SW480 (cell line): ENCODE data around the gene CES1.
"Not testable (repeated sequence)": the region's sequence is repeated elsewhere in the genome, so short reads cannot be mapped to it uniquely, and the experiment has no call there.

Experiments used
- DNase-seq: peaks from one replicate; pipeline ENCODE4 v3.0.0-alpha.2; 2016; ENCODE audit warnings: low spot score

CES1 gene

DNA sequence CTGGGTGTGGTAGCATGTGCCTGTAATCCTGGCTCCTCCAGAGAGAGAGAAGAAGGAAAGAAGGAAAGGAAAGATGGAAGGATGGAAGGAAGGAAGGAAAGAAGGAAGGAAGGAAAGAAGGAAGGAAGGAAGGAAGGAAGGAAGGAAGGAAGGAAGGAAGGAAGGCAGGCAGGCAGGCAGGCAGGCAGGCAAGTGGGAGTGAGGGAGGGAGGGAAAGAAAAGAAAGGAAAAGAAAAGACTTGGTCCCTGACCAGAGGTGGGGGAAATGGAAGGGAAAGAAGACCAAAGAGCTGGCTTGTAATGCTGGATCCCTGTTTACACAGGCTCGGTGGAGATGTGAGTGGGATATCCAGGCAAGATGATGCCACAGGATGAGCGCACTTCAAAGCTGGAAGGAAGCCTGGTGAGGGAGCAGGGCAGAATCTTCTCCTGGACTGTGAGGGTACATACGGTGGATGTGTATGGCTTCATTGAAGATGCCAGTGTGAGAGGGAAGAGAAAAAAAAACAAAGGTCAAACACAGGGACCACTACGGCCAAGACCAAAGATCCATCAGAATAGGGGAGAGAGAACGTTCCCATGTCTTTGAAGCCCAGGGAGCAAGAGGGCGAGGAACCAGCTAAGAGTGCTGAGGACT, 2.1 kb downstream of the CES1 start:
- no peak for DNase-seq

DNA sequence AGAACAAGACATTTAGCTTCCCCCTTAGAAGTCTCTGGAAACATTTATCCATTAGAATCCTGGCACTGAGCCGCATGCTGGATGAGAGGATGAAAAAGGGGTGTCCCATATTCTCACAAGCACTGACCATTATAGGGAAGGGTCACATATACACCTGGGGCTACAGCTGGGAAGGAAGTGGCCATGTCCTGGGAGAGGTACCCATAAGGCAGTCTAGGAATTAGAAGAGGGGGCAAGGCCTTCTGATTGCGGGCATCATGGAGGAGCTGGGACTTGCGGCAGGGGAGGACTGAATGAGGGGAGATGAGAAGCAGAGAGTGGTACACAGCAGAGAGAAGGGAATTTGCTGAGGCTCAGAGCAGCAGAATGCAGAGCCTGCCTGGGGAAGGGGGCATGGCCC, 3.7 kb downstream of the CES1 start:
- not testable (repeated sequence) for DNase-seq

DNA sequence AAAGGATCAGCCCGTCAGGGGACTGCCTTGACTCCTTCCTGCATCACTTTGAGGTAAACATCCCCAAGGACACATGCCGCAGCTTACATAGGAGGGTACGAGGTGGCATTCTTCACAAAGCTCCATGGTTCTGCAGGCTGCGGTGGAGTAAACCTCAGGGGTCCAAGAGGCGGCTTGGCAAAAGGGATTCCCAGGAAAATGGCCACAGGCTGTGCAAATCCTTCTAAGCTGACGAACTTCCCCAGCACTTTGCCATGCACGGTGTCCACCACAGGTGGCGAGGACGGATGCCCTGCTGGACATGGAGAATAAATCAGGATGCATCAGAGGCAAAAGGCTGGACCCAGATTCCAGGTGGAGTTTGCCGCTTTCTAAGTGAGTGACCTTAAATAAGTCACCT, 4.2 kb downstream of the CES1 start:
- DNase-seq = no peak

DNA sequence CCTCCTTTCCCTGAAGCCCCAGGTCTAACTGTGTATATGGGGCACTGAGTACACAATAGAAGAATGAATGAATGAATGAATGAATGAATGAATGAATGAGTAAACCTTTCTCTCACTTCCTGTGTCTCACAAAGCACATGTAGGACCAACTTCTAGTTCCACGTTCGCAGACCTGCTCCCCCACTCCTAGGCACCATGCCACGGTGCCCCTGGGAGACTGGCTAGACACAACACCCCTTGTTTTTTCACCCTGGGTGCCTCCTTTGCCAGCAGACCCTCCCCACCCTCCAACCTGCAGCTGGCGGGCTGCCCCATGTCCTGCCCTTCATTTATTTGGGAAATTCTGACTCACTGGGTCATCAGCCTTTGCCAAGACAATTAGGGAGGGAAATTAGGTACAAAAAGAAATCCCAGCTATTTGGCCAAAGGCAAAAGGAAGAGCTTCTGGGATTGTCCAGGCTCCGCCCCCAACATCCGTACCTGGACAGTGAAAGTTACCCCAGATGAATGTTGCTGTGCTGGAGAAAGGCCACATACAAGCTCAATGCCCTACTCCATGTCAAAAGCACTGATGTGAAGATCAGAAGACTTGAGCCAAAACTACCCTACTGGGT, 7.7 kb downstream of the CES1 start:
- no peak for DNase-seq

DNA sequence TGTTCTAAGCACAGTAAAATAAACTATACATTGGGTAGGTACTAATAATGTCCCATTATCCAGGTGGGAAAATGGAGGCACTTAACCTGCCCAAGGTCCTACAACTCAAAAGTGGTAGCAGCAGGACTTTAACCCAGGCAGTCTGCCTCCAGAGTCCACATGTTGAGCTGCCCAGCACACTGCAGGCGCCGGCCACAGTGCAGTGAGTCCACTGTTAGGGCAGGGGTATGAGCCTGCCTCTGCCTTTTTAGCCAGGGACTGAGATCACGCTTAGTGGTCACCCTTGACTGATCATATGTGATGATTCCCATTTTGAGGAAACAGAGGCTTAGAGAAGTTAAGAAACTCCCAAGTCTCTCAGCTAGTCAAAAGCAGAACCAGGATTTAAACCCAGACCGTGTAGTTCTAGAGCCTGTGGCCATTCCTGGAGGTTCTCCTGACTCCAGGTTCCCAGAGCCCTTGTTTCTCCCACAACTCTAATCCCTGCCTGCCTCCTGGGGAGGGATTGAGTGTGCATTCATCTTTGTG, 8.4 kb downstream of the CES1 start:
- DNase-seq = no peak

DNA sequence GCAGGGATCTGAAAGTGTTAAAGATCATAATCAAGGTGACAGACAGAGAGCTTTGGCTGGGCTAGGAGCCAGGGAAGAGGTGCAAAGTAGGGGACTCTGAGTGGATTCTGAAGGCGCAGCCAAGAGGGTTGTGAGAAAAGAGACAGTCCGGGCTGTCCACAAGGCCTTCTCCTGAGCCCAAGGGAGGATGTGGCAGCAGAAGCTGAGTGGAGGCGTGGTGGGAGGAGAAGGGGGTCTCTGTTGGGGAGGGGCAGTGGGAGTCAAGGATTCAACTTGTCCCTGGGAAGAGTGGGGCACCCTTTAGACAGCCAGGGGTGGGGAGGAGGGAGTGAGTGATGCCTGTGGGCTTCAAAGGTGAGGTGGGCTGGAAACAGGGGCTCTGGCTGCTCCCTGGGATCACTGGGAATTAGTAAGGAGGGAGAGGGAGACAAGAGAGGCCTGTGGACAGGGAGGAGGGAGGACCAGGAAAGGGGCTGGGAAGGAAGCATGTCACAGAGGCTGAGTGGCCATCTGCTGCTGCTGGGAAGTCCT, 10.6 kb downstream of the CES1 start:
- DNase-seq = no peak

DNA sequence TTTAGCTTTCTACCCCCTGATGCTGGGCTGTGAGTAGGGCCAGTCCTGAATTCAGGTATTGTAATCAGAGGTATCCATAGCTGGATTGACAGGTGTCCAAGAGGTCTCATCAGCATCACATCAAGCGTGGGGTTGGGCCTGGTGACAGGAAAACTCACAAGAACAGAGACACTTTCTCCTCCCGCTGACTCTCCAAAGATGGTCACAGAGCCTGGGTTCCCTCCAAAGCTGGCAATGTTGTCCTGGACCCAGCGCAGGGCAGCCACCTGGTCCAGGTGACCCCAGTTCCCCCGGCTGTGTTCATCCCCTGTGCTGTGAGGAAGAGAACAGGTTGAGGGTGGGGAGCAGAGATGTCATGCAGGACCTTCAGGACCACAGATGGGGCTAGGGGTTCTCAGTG, 11.7 kb downstream of the CES1 start:
- no peak for DNase-seq

DNA sequence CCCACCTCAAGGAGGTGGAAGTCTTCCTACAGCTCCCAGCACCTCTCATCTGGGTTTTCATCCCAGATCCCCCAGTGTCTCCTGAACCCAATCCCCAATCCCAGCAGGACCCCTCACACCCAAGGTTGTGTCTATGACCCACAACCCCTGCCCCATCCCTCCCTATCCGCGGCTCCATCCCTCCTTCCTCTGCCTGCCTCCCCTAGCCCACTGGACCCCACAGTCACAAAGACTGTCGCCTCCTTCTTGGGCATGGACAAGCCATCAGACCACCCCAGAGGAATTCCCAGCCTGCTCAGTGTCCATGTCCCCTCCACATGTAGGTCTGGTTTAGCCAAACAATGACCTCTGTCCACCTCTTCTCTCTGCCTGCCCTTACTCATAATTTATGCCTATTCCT, 12.3 kb downstream of the CES1 start:
- no peak for DNase-seq

DNA sequence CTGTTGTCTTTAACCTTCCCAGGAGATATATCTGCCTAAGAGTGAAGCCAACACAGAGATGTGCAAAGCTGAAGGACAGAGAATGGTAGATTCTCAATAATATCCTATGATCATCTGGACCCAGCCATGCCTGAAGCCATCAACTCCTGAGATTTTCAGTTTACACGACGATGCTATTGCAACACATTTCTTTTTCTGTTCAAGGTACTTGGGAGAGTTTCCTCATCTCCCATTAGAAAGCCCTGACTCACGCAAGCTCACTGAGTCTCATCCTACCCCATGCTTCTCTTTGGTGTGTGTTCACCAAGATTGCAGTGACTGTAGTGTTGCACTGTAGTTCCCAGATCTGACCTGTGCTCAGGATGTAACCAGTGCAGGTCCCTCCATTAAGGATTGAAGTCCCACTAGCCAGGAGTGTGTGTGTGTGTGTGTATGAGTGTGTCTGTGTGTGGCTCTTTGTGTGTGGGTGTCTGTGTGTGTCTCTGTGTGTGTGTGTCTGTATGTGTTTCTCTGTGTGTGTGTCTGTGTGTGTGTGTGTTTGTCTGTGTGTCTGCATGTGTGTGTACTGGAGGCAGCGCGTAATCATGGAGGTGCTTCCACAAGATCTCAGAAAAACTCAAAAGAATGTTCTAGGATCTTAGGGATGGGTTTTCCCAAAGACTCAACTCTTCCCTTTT, 15.5 kb downstream of the CES1 start:
- DNase-seq = no peak

DNA sequence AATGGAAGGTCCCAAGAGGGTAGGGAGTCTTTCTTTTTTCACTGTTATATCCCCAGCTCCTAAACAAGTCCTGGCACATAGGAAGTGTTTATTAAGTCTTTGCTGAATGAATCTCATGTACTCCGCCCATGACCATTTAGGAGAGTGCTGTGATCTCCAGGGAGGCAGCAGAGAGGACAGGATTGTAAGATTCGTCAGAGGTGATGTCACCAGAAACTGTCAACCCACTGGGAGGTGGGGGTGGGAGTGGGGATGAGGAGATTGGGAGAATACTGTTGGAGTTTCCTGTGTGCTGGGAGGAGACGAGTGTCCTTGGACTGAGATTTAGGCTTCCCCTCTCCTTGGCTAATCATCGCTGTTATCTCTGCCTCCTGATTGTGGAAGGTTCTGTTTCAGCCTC, 16.7 kb downstream of the CES1 start:
- DNase-seq = not testable (repeated sequence)

DNA sequence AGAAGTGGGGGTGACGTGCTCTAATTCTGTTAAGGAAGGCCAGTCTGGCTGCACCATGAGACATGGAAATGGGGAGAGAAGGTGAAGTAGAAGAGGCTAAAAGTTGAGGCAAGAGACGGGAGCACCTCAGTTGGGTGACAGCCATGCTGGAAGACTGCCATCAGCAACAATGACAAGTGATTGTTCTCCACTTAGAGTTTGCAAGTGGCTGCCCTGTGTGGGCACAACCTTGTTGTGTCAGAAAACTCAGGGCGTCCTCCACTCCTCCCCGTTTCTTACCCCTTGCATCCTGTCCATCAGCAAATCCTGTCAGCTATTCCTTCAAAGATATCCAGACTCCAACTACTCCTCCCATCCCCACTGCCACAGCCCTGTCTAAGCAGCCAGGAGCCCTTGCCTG, 17.6 kb downstream of the CES1 start:
- no peak for DNase-seq

DNA sequence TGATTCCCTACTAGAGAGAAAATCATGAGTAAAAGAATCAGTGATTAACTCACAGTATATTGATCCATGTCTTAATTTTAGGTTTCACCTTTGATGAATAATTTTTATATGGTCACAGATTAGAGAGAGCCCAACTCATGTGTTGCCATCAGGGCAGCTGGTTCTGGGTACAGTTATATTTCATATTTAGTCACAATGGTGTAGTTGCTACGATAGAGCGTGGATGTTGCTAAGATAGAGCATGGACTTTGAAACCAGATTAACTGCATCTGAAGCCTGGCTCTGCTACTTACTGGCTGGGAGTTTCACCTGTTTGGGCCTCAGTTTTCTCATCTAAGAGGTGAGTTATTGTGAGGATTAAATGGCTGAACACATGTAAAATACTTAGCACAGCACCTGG, 18.7 kb downstream of the CES1 start:
- not testable (repeated sequence) for DNase-seq

DNA sequence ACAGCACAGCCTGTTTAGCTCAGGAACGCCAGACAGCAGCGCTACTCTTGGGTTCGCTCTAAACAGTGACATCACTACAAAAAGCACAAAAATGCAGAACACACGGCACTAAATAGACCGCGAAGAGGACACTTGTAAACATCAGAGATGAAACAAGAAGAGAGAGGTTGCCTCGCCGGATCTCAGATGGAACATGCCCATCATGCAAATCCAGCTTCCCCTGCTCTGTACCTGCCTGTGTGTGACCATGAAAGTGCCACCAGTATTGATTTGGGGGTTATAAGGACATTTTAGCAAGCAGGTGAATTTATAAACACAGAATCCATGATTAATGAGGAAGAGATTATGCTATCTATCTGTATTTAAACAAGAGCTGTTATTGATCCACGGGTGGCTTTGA, 19.2 kb downstream of the CES1 start:
- not testable (repeated sequence) for DNase-seq

DNA sequence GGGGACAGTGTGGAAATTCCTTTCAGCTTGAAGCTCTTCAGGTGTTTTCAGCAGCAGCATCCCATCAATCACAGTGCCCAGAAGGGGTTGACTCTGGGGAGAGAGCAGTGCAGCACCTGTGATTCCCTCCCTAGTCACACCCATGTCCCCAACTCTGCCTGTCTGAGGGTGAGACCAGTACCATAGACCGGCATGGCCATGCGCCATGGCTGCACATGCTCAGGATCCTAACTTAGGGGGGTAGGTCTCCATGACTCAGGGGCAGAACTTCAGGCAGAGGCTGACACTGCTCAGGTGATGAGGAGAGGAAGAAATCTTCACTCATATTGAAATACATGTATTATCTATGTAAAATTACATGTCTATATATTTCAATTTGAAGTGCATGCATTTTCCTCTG, 19.9 kb downstream of the CES1 start:
- DNase-seq = no peak

DNA sequence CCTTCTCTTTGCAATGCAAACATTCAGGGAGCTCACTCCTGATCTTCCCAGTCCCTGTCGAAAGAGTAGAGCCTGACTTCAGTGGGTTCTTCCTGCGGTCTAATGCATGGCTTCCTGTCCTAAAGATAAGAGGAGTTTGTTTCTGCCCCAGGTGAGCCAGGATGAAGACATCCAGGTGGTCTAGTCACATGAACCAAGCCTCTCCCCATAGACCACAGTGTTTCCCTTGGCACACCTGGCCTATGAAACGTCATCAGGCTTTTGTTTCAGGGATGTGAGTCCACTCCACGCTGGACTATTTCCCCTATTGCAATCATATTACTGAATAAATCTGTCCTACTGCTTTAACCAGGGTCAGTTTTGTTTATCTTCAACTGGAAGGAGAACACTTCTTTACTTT, 21.1 kb downstream of the CES1 start:
- no peak for DNase-seq

DNA sequence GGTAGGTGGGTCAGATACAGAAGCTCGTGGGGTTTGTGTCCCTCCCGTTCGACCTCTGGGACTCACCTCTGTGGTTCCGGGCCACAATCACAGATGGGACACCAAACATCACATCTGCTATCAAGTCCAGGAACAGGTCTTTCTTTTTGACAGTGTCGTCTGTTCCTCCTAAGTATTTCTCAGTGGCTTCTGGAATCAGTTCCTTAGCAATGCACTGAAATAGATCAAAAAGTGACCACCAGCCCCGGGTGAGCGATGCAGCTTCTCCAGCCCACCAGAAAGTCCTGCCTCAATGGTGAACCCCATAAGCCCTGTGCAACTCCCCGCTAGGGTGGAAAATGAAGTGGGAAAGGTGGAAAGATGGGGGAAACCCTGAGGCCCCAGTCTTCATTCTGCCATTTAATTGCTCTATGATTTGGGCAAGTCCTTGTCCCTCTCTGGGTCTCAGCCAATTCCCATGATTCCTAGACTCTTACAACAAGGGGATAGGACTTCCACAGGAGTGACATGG, 22.4 kb downstream of the CES1 start:
- DNase-seq = no peak

DNA sequence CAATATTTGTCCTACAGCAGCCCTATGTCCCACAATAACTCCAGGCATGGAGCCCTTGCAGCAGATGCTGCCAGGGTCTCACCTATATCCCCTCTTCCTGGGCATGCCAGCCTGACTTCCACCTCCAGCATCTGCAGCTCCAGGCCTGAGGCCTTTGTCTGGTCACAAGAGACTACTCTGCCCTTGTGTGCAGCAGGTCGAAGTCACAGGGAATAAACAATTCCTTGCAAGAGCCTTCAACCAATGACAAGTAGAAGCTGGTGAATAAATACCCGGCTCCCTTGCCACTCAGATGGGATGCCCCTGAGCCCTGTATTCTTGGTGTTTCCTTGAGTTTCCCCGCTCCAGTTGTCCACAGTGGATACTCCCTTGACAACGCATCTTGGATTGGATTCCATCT, 23.0 kb downstream of the CES1 start:
- DNase-seq = no peak

DNA sequence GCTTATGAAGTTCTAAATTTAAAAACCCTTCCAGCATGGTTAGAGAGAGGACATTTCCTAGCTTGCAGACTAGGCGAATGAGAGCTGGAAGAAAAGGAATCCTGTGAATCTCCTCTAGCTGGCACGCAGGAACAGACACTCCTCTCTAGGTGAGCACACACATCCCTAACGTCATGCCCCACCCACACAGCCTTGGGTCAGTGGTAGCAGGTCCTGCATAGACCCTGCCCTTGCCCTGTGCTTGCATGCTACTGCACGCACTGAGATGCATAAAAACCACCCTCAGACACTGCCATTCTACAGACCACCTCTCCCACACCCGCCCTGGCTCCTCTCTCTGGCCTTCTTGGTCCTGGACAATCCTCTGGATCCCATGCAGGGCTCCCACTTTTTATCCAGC, 23.5 kb downstream of the CES1 start:
- DNase-seq = no peak

DNA sequence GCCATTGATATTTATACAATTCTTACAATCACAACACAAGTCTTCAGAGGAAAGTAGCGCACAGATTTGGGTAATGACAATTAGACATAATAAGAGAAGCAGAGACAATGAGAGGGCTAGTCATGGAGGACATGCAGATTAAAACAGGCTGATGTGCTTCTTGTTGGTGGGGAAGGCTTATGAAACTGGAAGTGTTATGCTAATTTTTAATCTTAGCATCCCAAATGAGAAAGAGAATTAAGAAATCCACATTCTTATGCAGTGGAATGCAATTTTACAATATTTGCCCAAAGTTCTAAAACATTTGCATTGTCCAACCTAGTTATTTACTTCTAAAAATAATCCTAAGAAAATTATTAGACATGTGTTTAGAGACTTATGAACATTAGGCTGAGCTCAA, 24.6 kb downstream of the CES1 start:
- not testable (repeated sequence) for DNase-seq

DNA sequence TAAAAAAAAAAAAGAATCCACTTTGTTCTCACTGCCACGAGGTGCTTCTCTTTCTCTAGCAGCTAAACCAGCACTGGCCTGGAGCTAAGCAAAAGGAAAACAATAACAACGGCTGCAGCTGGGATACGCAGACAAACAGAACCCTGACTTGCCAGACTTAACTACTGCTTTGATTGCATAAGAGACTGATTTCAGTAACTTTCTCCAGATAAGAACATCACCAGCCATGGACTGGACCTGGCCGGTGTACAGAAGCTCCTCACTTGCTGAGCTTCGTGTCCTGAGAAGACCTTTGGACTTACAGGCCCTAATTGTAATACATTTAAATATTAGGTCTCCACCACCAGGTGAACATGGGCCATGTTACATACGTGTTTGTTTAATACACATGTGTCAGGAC, 27.8 kb downstream of the CES1 start:
- not testable (repeated sequence) for DNase-seq

DNA sequence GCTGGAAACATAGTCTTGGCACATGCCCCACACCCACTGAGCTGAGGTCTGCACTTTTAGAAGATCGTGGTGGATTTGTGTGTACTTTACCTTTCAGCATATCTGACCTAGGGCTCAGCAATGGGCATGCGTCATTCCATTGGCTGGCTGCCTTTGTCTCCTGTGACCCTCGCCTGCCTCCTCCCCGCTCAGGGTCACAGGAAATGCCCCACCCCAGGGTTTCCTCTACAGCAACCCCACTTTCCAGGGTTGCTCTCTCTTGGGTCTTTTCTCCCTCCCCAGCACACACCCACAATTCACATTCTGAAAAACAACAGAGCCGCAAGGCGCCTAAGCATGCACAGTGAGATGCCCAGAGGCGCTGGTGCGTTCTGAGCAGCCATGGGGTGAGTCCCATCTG, 29.2 kb downstream of the CES1 start:
- DNase-seq = not testable (repeated sequence)

DNA sequence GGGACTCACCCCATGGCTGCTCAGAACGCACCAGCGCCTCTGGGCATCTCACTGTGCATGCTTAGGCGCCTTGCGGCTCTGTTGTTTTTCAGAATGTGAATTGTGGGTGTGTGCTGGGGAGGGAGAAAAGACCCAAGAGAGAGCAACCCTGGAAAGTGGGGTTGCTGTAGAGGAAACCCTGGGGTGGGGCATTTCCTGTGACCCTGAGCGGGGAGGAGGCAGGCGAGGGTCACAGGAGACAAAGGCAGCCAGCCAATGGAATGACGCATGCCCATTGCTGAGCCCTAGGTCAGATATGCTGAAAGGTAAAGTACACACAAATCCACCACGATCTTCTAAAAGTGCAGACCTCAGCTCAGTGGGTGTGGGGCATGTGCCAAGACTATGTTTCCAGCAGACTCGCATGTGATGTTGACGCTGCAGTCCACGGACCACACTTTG, 39.9 kb downstream of the CES1 start:
- not testable (repeated sequence) for DNase-seq

DNA sequence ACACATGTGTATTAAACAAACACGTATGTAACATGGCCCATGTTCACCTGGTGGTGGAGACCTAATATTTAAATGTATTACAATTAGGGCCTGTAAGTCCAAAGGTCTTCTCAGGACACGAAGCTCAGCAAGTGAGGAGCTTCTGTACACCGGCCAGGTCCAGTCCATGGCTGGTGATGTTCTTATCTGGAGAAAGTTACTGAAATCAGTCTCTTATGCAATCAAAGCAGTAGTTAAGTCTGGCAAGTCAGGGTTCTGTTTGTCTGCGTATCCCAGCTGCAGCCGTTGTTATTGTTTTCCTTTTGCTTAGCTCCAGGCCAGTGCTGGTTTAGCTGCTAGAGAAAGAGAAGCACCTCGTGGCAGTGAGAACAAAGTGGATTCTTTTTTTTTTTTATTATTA, 41.4 kb downstream of the CES1 start:
- not testable (repeated sequence) for DNase-seq
